ENCODE results near the gene CNGA1. TPM values are rescaled to one million over a fixed set of nuclear protein-coding genes. Genes with fewer than 3 reads are reported as not detected.
"Not testable (repeated sequence)": the region's sequence is repeated elsewhere in the genome, so short reads cannot be mapped to it uniquely, and the experiment has no call there.

Gene CNGA1
- total RNA-seq, 1 donor from 2014 or later, result 1.3 TPM

- DNase-seq (ENCODE audit: low spot score), result no peak
Observed at GRCh38 chr4:47972721-47973120, 43.8 kb downstream of the CNGA1 start.

- no peak for DNase-seq (ENCODE audit: low spot score)
Observed at GRCh38 chr4:47972181-47972580, 44.3 kb downstream of the CNGA1 start.

GRCh38 chr4:47968847-47969246, 47.6 kb downstream of the CNGA1 start:
- DNase-seq (ENCODE audit: low spot score), result no peak

GRCh38 chr4:47954677-47955076, 61.8 kb downstream of the CNGA1 start:
- no peak for DNase-seq (ENCODE audit: low spot score)

GRCh38 chr4:47954245-47954644, 62.2 kb downstream of the CNGA1 start:
- no peak for DNase-seq (ENCODE audit: low spot score)

- DNase-seq (ENCODE audit: low spot score), result no peak
Observed at GRCh38 chr4:47945930-47946726, 70.4 kb downstream of the CNGA1 start.

GRCh38 chr4:47942081-47942819, 74.2 kb downstream of the CNGA1 start:
- DNase-seq (ENCODE audit: low spot score), result no peak

- DNase-seq (ENCODE audit: low spot score), result no peak
Observed at GRCh38 chr4:47939456-47939855, 77.0 kb downstream of the CNGA1 start.

- DNase-seq (ENCODE audit: low spot score), result no peak
Observed at GRCh38 chr4:47936336-47936735, 80.1 kb downstream of the CNGA1 start.

- DNase-seq (ENCODE audit: low spot score), result no peak
Observed at GRCh38 chr4:47933840-47934239, 82.6 kb downstream of the CNGA1 start.

GRCh38 chr4:47930971-47931804, 85.3 kb downstream of the CNGA1 start:
- no peak for DNase-seq (ENCODE audit: low spot score)

- no peak for DNase-seq (ENCODE audit: low spot score)
Observed at GRCh38 chr4:47929682-47930201, 86.7 kb downstream of the CNGA1 start.

GRCh38 chr4:47926667-47927258, 89.7 kb downstream of the CNGA1 start:
- DNase-seq (ENCODE audit: low spot score), result no peak

GRCh38 chr4:47923261-47923608, 93.2 kb downstream of the CNGA1 start:
- DNase-seq (ENCODE audit: low spot score), result not testable (repeated sequence)

- DNase-seq (ENCODE audit: low spot score), result not testable (repeated sequence)
Observed at GRCh38 chr4:47922436-47923260, 93.8 kb downstream of the CNGA1 start.

- DNase-seq (ENCODE audit: low spot score), result not testable (repeated sequence)
Observed at GRCh38 chr4:47917163-47917562, 99.3 kb downstream of the CNGA1 start.

GRCh38 chr4:47915378-47915777, 101.1 kb downstream of the CNGA1 start:
- no peak for DNase-seq (ENCODE audit: low spot score)

- DNase-seq (ENCODE audit: low spot score), result no peak
Observed at GRCh38 chr4:47914926-47915237, 101.6 kb downstream of the CNGA1 start.

GRCh38 chr4:47914220-47914925, 102.1 kb downstream of the CNGA1 start, which contains the start of gene NFXL1:
TSS of gene NFXL1 (minus strand) at chr4:47914583. CDS start at chr4:47914203, 380 bp downstream.
- peak; percentile 99 for DNase-seq (ENCODE audit: low spot score)

GRCh38 chr4:47913861-47914219, 102.6 kb downstream of the CNGA1 start:
- no peak for DNase-seq (ENCODE audit: low spot score)

All from mesenteric fat pad (tissue), 1 donor.